IgD-negative memory B cell (primary cell): ENCODE results near the gene CFAP221. TPM values are rescaled to one million over a fixed set of nuclear protein-coding genes. Genes with fewer than 3 reads are reported as not detected.

ENCODE experiments used
- polyA plus RNA-seq: library from polyadenylated mRNA; unstranded; fragments of 300-500 nt; fragmentation: Illumina TruSeq; gene quantifications from one replicate; pipeline ENCODE4 v1.2.3, GENCODE V29; 2021

The CFAP221 gene
- polyA plus RNA-seq, 1 donor from 2014 or later: not detected

Other genes starting within 250 kb of the CFAP221 start
- 19.5 TPM for gene C2orf76, start 177.6 kb upstream of the CFAP221 start, polyA plus RNA-seq
- 298 TPM for gene DBI, start 177.5 kb upstream of the CFAP221 start, polyA plus RNA-seq
- not detected for gene TMEM37, start 112.6 kb upstream of the CFAP221 start, polyA plus RNA-seq
- not detected for gene SCTR, start 20.0 kb upstream of the CFAP221 start, polyA plus RNA-seq
- 6.8 TPM for gene TMEM177, start 134.8 kb downstream of the CFAP221 start, polyA plus RNA-seq
- gene PTPN4, start 215.5 kb downstream of the CFAP221 start, polyA plus RNA-seq: 21.4 TPM